Gastrocnemius medialis (tissue), 4 donors: ENCODE data around the gene CLEC20A.

Experiments used
- POLR2A ChIP-seq, 2 donors: fragments of 450-650 bp; IDR thresholded peaks; one replicate each; pipeline ENCODE4 v1.6.1; 2017; ENCODE audit warnings: antibody characterized with exemption in 2 of 2, mild to moderate bottlenecking in 2 of 2, moderate library complexity in 2 of 2
- TF ChIP-seq, protein P1 (sequence below), 5 experiments: fragments of 450-650 bp in 3 of 5; fragments of 200-600 bp in 2 of 5; sonication (generic) in 2 of 5; IDR thresholded peaks in 4 of 5; conservative IDR thresholded peaks in 1 of 5; 1 replicate in 4 of 5; 2 replicates in 1 of 5; pipeline ENCODE4 v1.5.1; 2016 to 2019; ENCODE audit warnings: antibody characterized with exemption in 5 of 5, mild to moderate bottlenecking in 3 of 5, moderate library complexity in 3 of 5

DNA sequence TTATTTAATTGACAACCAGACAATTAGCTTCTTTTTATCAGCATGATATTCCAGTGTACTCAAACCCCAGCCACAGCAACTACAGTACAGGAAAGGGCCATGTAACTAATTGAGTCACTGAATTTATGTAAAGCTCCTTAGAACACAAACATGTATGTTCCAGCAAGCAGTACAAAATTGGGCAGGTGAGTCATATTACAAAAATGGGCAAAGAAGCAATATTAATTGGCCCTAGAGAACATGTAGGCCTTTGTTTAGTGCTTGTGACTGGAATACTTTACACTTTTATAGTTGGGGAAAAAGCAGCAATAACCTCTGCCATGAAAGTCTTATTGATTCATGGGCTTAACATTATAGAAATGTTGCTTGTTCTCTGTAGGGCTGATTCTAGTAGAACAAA, 31.8 kb downstream of the CLEC20A start:
- TF ChIP-seq, protein P1, sequence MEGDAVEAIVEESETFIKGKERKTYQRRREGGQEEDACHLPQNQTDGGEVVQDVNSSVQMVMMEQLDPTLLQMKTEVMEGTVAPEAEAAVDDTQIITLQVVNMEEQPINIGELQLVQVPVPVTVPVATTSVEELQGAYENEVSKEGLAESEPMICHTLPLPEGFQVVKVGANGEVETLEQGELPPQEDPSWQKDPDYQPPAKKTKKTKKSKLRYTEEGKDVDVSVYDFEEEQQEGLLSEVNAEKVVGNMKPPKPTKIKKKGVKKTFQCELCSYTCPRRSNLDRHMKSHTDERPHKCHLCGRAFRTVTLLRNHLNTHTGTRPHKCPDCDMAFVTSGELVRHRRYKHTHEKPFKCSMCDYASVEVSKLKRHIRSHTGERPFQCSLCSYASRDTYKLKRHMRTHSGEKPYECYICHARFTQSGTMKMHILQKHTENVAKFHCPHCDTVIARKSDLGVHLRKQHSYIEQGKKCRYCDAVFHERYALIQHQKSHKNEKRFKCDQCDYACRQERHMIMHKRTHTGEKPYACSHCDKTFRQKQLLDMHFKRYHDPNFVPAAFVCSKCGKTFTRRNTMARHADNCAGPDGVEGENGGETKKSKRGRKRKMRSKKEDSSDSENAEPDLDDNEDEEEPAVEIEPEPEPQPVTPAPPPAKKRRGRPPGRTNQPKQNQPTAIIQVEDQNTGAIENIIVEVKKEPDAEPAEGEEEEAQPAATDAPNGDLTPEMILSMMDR (IDR thresholded peaks at IDR 0.05 in 4 of 5, conservative IDR thresholded peaks at IDR 0.05 in 1 of 5), result no peak
- TF ChIP-seq POLR2A (IDR thresholded peaks at IDR 0.05), result no peak
